Left renal cortex interstitium (tissue), 4 donors: Measurements from ENCODE around the gene EXOC3. TPM values are rescaled to one million over a fixed set of nuclear protein-coding genes. Genes with fewer than 3 reads are reported as not detected.

Experiments
- DNase-seq, 4 donors: peaks; one replicate each; pipeline ENCODE4 v3.0.0-alpha.2; 2013; ENCODE audit warnings: low read depth in 4 of 4, low spot score in 2 of 4, missing footprints in 1 of 4
- polyA plus RNA-seq, 4 donors: library from polyadenylated mRNA; unstranded; fragments of 120-200 nt; gene quantifications; one replicate each; pipeline ENCODE4 v1.2.1, GENCODE V29; 2013; ENCODE audit not compliant: insufficient read length in 4 of 4

Gene EXOC3
- polyA plus RNA-seq, 4 donors = 52.1 to 77.3 (median 61.9) TPM

DNA sequence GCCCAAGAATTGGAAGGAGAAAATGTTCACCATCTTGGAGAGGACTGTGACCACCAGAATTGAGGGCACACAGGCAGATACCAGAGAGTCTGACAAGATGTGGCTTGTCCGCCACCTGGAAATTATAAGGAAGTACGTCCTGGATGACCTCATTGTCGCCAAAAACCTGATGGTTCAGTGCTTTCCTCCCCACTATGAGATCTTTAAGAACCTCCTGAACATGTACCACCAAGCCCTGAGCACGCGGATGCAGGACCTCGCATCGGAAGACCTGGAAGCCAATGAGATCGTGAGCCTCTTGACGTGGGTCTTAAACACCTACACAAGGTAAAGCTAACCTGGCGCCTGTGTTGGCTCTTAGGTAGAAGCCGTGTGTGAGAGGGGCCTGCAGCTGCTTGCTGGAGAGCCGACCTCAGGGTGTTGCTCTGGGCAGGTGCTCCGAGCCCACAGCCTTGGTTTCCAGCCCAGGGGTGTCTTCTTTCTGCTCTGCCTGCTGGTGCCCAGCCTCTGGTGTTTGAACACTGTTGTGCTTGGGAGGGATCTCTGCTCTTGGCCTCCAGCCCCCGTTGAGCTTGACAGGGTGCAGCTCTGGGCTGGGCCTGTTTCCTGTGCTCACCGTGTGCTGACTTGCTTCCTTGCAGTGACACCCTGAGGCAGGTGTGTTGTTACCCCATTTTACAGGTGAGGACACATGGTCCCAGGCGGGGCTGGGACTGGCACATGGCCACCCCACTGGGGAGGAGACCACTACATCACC, 10.9 kb downstream of the EXOC3 start:
- no peak for DNase-seq

DNA sequence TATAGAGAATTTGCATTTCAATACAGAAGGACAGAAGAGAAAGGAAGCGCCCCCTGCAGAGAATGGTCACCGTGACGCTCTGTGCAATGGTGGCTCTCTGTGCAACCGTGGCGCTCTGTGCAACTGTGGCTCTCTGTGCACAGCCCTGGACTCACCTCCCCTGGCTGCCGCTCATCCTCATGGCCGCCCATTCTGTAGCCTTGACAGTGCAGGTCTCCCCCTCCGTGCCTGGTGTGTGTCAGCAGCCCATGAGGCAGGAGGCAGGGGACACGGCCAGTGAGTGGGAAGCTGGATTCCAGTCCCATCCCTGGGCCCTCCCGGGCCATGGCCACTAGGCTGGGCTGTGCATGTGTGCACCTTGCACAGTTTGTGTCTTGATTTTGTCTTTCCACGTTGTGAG, 12.0 kb downstream of the EXOC3 start:
- DNase-seq = no peak

DNA sequence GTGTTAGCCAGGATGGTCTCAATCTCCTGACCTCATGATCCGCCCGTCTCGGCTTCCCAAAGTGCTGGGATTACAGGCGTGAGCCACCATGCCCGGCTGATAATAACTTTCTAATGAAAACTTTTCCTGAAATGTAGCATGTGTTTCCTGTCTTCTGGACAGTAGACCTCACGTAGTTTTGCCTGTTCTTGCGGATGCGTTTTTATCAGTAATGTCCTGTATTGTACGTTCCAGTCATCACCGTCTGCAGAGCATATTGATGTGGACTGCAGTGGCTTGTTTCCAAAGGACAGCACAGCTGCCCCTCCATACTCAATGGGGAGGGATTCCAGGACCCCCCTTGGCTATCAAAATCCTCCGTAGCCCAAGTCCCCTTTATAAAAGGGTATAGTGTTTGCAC, 12.8 kb downstream of the EXOC3 start:
- DNase-seq = no peak

DNA sequence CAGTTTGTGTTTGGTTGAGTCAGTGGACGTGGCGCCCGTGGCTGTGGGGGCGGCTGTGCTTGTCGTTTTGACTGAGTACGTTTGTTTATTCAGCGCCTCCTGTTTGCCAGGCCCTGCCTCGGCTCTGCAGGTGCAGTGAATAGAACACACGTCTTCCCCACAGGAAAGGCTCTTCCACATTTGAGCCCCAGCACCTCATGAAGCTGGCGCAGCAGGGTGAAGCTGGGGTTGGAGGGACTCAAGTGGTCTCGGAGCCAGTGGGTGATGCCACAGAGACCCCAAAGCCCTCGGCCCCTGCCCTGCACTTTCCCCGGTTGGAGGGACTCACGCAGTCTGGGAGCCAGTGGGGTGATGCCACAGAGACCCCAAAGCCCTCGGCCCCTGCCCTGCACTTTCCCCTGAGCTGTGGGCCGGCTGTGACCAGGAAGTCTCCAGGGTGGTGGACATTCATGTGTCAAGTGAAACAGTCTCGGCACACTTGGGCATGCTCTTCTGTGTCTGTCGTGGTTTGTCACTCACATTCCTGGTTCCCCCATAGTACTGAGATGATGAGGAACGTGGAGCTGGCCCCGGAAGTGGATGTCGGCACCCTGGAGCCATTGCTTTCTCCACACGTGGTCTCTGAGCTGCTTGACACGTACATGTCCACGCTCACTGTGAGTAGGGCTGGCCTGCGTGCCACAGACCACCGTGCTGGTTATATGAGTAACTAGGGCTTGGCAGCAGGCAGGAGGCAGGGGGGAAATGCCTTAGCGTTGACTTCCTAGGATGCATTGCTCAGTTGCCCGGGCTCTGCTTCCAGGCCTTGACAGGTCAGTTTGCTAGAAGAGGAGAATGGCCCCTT, 13.6 kb downstream of the EXOC3 start:
- DNase-seq = no peak

DNA sequence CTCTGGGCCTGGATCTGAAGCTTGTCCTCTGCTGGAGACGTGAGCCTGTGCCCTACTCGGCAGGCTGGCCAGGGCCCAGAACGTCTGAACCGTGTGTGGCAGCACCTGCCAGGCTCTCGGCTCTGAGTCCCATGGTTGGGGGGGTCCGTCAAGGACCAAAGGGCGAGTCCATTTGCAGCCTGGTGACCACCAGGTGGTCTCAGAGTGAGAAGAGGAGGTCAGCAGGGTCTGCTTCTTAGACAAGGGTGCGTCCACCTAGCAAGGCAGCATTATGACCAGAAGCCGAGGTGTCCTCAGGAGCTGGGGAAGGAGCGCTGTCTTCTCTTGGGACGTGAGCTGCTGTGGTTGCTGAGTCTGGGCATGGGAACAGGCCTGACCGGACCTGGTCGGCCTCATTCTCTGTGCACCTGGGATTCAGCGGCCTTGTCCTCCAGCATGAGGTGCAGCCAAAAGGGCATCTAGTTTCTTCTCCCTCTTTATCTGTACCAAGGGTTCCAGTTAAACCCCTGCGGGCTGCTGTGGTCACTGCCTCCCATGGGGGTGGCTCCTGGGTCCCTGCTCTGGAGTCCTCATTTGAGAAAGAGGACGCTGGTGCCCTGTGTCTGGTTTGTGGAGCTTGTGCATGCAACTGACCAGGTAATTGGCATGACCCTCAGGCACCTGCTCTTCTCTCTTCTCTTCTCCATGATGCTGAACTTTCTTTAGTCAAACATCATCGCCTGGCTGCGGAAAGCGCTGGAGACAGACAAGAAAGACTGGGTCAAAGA, 14.4 kb downstream of the EXOC3 start:
- no peak for DNase-seq

DNA sequence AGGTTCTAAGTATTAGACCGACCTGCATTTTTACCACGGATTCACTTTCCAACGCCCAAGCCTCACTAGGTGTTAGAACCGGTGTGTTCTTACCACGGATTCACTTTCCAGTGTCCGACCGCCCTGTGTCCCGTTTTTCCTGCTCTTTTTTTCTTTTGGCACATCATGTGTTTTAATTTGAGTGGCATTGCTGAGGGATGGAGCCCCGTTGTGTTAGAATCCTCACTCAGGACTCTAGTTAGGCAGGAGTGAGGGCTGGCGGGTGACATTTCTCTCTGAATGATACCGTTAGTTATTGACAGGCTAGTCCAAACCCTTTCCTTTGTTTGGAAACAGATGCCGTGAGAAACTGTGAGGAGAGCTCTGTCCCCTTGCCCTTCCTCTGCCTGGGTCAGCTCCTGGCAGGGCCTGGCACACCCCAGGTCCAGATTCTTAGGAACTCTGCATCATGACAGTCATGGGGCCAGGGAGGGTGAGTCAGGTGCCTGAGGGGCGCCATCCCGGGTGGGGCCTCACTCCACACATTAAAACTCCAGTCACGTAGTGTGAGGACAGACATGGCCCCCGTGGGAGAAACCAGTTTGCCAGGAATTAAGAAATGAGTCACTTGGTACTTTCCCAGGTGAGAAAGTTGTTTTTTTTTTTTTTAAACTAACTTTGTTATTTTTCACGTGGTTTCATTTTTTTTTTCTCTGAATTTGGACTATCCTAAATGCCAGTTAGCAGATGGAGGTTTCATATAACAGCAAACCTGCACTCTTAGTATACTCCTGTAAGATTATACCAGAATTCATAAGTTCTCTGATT, 15.8 kb downstream of the EXOC3 start:
- no peak for DNase-seq

DNA sequence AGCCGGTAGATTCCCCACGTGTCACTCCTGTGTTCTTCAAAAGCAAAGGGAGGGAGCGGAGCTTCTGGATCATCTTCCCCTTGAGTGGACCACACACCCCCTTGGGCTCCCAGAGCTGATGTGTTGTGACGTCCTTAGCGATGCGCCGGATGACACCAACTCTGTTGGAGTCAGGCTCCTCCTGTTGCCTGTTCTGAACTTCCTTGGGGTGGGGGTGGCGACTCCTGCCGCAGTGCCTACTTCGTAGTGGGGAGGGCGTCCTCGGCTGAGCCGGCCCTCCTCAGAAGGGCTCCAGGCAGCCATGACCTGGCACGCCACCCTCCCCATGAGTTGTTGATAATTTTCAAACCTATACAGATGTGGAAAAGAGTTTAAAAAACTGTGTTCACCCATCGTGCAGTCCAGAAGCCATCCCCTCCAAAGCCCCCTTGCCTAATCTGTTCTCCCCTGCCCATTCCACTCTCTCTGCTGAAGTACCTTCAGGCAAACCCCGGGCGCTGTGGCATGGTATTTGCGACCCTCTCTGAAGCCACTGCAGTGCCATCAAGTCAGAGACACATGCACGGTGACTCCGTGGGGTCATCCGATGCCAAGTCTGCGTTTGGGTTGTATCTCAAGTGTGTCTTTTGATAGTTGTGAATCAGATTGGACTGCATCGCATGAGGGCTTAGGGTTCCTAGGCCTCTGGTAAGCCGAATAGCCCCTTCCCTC, 16.7 kb downstream of the EXOC3 start:
- DNase-seq = no peak

DNA sequence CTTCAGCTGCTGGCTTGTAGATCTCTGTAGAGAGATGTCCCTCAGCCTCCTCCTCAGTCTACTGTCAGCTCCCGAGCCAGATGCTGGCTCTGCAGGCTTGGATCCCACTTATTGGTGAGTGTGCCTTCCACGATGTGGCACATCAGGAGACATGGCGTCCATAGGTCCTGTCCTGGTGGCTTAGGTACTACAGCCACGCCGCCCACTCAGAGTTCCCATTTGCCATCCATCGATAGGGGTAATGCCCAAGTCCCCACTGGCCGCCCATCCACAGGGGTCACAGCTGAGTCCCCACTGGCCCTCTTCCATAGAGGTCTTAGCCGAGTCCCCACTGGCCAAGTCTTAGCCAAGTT, 17.3 kb downstream of the EXOC3 start:
- no peak for DNase-seq

DNA sequence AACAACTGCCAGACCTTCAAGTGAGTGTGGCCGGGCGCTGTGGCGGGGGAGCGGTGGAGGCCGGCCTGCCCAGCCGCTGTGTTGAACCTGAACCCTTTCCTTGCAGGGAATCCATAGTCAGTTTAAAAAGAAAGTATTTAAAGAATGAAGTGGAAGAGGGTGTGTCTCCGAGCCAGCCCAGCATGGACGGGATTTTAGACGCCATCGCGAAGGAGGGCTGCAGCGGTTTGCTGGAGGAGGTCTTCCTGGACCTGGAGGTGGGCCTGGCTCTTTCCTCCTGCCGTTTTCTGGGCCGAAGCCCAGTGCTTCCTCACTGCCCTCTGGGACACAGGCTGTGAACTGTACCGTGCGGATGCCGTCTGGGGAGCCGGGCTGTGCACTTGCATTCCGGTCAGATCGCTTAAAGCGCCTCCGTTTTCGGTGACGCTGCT, 19.1 kb downstream of the EXOC3 start:
- DNase-seq = no peak

DNA sequence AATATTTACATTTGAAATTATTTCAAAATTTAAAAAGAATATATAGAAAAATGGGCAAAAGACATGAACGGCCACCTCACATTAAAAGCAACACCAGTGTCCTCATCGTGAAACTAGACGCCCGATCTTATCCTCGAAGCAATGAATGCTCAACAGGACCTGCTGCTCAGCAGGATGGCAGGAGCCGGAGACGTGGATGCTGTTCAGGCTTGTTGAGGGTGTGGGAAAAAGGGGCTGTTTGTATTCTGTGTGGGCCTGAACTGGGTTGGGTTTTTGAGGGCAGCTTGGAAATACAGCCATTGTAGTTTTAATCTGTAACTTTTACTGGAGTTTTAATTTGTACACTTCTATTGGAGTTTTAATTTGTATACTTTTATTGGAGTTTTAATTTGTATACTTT, 20.3 kb downstream of the EXOC3 start:
- DNase-seq = no peak

DNA sequence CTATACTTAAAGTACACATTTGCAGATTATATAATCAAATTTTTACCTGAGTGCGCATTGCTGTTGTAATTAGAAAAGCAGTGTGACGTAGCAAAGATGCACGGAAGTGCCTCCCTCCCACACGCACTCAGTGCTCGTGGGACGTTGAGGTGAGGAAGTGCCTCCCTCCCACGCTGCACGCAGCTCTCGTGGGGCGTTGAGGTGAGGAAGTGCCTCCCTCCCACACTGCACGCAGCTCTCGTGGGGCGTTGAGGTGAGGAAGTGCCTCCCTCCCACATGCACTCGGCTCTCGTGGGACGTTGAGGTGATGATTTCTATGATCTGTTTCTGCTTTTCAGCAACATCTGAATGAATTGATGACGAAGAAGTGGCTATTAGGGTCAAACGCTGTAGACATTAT, 21.0 kb downstream of the EXOC3 start:
- no peak for DNase-seq

DNA sequence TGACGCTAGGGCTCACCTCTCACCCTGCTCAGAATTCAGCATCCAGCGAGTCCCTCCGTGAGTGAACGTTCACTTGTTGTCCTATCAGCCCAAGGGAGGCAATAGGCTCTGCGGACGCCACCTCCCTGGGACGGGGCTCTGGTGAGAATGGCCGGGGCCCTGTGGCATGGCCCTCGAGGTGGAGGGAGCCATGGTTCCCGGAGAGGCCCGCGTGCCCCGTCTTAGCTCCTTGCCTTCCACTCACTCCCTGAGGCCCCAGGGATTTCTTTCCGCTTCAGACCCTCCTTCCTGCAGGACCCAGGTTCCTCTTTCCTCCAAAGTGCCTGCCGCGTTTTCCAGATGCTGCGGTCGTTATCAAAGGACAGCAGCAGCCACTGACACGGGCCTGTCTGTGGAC, 21.5 kb downstream of the EXOC3 start:
- DNase-seq = no peak

DNA sequence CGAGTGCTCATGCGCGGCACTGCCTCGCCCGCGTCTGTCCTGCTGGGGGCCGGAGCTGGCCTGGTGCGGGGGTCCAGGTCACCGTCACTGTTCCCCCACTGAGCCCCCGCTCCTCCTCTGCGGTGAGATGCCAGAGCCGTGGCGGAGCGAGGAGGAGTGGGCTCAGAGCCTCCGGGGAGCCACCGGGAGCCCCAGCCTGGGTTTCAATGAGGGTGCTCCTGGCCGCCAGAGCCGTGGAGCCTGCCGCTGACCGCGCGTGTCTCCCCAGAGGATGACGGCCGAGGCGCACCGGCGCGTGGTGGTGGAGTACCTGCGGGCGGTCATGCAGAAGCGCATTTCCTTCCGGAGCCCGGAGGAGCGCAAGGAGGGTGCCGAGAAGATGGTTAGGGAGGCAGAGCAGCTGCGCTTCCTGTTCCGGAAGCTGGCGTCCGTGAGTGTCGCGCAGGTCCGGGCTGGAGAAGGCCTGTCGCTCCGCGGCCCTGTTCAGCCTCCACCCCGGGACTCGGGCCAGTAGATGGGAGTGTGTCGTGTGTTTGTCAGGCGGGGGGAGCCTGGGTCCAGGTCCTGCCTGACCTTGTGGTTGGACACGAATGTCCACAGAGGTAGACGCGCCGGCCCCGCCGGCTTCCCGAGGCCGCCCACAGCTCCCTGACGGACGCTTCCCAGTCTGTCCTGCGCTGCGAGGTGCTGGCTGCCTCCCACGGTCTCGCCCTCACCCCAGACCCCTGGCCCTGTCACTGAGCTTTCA, 22.0 kb downstream of the EXOC3 start:
- no peak for DNase-seq

DNA sequence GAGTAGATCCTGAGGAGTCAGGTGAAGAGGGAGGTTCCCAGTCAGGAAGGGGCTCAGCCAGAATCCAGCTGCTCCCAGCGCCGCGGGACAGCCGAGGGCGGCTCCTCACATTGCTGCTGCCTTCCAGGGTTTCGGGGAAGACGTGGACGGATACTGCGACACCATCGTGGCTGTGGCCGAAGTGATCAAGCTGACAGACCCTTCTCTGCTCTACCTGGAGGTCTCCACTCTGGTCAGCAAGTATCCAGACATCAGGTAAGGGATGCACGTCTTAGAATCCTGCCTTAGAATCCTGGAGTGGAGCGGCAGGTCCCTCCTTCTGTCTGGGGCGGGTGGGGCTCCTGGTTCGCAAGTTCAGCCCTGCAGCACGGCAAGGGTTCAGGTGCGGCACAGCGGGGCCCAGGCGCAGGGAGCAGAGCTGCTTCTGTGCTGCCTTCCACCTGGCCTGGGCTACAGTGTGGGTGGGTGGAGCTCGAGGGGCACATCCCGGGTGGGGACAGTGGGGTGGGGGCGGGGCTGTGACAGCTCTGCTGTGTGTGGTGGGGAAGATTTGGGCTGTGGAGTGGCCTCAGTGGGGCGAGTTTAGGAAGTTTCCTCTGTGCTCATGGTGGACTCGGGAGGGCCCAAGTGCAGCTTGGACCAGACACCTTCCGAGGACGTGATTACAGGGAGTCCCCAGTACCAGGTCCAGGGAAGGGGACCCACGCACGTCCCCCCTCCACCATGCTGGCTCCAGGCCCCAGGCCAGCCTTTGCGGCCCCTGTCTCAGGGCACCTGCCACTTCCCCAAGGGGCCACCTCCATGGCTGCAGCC, 22.8 kb downstream of the EXOC3 start:
- no peak for DNase-seq

DNA sequence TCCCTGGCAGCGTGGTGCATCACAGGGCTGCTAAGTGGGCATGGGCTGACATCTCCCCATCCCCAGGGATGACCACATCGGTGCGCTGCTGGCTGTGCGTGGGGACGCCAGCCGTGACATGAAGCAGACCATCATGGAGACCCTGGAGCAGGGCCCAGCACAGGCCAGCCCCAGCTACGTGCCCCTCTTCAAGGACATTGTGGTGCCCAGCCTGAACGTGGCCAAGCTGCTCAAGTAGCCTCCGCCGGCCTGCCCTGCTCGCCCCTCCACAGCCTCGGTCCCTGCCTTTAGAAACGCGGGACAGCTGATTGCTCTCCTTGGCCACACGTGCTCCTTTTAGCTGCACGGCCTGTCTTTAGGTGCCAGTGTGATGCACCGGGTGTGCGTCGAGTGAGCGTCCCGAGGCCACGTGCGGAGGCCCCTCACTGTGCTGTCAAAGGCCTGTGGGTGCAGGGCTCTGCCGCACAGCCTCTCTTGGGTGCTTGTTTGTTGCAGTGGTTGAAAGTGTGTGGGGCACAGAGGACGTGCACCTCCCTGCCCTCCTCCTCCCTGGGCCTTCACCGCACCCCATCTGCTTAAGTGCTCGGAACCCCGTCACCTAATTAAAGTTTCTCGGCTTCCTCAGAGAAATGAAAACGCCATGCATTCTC, 23.8 kb downstream of the EXOC3 start:
- DNase-seq = no peak

DNA sequence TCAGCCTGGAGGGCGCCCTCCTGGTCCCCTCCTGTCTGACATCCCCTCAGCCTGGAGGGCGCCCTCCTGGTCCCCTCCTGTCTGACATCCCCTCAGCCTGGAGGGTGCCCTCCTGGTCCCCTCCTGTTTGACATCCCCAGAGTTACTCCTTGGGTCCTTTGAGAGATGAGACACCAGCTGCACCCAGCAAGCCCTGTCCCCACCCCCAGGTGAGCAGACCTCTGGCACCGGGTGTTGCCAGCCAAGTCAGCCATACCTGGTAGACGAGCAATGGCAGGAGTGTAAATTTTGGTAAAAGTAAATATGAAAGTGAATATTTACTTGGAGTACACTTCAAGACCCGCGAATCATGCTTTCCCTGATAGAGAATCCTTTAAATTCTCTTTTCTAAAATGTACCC, 25.4 kb downstream of the EXOC3 start:
- no peak for DNase-seq

DNA sequence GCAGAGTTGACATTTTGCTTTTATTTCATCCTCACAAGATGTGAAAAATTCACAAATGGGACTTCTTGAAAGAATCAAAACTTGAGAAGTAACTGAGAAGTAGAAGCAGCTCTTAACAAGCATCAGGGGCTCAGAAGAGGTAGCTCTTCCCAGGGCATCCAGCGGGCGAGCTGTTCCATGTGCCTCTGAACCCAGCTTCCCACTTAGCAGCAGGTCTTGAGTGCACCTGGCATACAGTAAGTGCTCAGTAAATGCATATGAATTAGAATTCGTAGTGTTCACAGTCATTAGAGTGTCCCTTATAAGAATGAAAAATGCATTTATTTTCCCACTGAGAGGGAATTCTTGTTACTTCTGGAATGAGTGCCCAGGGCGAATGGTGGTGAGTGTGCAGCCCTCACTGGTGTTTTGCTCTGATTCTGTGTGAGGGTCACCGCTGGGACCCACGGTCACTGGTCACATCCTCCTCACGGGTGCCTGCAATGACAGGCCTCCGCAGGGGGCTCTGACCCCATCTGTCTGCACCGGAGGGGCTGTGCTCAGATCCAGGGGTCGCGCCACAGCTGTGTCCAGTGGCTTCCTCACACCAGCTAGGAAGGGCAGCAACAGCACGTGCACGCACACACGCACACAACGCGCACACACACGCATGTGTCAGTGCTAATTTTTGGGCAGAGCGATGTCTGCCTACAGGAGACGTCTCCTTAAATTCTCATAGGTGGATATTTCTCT, 26.9 kb downstream of the EXOC3 start:
- DNase-seq = no peak
